HG02798 (cell line): ENCODE data around the gene NRP2.

Experiments
- ATAC-seq: cut with Tn5 transposase; IDR thresholded peaks from one replicate; pipeline ENCODE4 v1.9.1; 2021; ENCODE audit warnings: mild to moderate bottlenecking; ENCODE audit not compliant: unreplicated experiment, poor library complexity

Gene NRP2

GRCh38 chr2:205796805-205797313, 114.6 kb downstream of the NRP2 start:
- no peak for ATAC-seq

GRCh38 chr2:205797866-205798265, 115.6 kb downstream of the NRP2 start:
- no peak for ATAC-seq

- ATAC-seq, result no peak
These were observed 117.9 kb downstream of the NRP2 start for GRCh38 chr2:205800224-205800623.

- no peak for ATAC-seq
These were observed 118.5 kb downstream of the NRP2 start for GRCh38 chr2:205800773-205801172.

- no peak for ATAC-seq
These were observed 119.8 kb downstream of the NRP2 start for GRCh38 chr2:205802065-205802464.

- ATAC-seq, result no peak
These were observed 120.6 kb downstream of the NRP2 start for GRCh38 chr2:205802941-205803340.

GRCh38 chr2:205803500-205803899, 121.2 kb downstream of the NRP2 start:
- no peak for ATAC-seq

GRCh38 chr2:205805136-205805535, 122.8 kb downstream of the NRP2 start:
- no peak for ATAC-seq

- no peak for ATAC-seq
These were observed 124.0 kb downstream of the NRP2 start for GRCh38 chr2:205806143-205806905.

GRCh38 chr2:205807229-205807628, 124.9 kb downstream of the NRP2 start:
- ATAC-seq, result no peak

GRCh38 chr2:205807758-205808157, 125.5 kb downstream of the NRP2 start:
- ATAC-seq, result no peak

- ATAC-seq, result no peak
These were observed 126.3 kb downstream of the NRP2 start for GRCh38 chr2:205808486-205809121.

- no peak for ATAC-seq
These were observed 129.1 kb downstream of the NRP2 start for GRCh38 chr2:205811387-205811786.

GRCh38 chr2:205814039-205814364, 131.7 kb downstream of the NRP2 start:
- ATAC-seq, result peak; percentile 12

- no peak for ATAC-seq
These were observed 133.4 kb downstream of the NRP2 start for GRCh38 chr2:205815673-205816072.

GRCh38 chr2:205816268-205816667, 134.0 kb downstream of the NRP2 start:
- no peak for ATAC-seq

- no peak for ATAC-seq
These were observed 140.3 kb downstream of the NRP2 start for GRCh38 chr2:205822579-205822978.

GRCh38 chr2:205827809-205828365, 145.6 kb downstream of the NRP2 start:
- ATAC-seq, result no peak

GRCh38 chr2:205833864-205834263, 151.6 kb downstream of the NRP2 start:
- ATAC-seq, result no peak

- ATAC-seq, result peak; percentile 39
These were observed 152.5 kb downstream of the NRP2 start for GRCh38 chr2:205834796-205835195.

GRCh38 chr2:205835251-205835791, 153.0 kb downstream of the NRP2 start:
- no peak for ATAC-seq
